Measurements from ENCODE around the gene NIPA2. TPM values are rescaled to one million over a fixed set of nuclear protein-coding genes. Genes with fewer than 3 reads are reported as not detected.

The NIPA2 gene
- total and polyA plus RNA-seq, 2 of the 8 experiments (the other 6 are each of a cell fraction or from before 2014, with no cell fraction given) = 38.5 to 81.7 TPM

DNA sequence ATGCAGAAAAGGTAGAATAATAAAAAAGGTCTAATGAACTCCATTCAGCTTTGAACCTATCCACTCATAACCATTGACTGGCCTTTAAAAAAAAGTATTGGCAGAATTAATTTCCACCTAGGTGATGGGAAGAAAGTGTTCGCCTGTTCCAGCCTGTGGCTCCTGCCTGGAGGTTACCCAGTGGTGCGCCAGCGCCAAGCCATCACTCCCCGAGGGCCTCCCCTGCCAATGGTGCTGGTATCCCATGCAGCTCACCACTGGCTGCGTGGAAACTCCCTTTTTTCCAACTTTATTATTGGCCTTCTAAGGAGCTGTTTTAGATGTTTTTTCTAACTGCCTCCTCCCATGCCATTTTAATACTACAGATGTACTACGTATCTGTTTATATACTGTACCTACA lies 29.4 kb downstream of the NIPA2 start:
- ChIA-PET CTCF (ENCODE audit: partially characterized antibody) (no interaction called here), POLR2A (ENCODE audit: partially characterized antibody) (interaction anchor here (1.1 to 3.1 kb wide), 4 partner anchors 12 to 30 kb away, joined by 3 to 11 read pairs (median 6); partner anchors contain the start of gene NIPA2)
- H2BK5ac ChIP-seq (ENCODE audit: low read depth, low read length) = no peak overlapping the region
- TF ChIP-seq SP1 (IDR thresholded peaks at IDR 0.05; ENCODE audit: low read depth, low read length) (no peak), RBBP5 (IDR thresholded peaks at IDR 0.05; ENCODE audit: borderline replicate concordance, low read depth, low read length) (no peak), POU5F1 (IDR thresholded peaks at IDR 0.05; ENCODE audit: low read depth, low read length) (no peak)
- H4K8ac ChIP-seq (ENCODE audit: extremely low read depth, insufficient read depth, low read length) = no peak overlapping the region
- H3K4me1 ChIP-seq (replicated peaks in 1 of 4; ENCODE audit: control insufficient read depth in 3 of 4, insufficient read depth in 4 of 4, low read length in 3 of 4) = peaks cover 0 to under 1% (median 0%) of the 10 kb centered on the region in 4 experiments; a peak in 1 of 7 replicates
- 85% methylated on average over 6 of the region's 6 CpGs; no CpG with 5 or more reads in 1 of the 2 experiments for WGBS, 2 experiments (ENCODE audit: extremely low coverage in 1 of 2, insufficient coverage in 1 of 2, insufficient read length in 1 of 2, insufficient replicate concordance in 2 of 2, low coverage in 1 of 2, low lambda C conversion rate in 2 of 2, missing lambda C conversion rate in 1 of 2)
- H2BK15ac ChIP-seq (ENCODE audit: low read length) = no peak overlapping the region
- H2BK120ac ChIP-seq (replicated peaks; ENCODE audit: low read depth, low read length) = no peak overlapping the region
- no peak overlapping the region for H3K23ac ChIP-seq (ENCODE audit: insufficient read length)
- no peaks in the 10 kb centered on the region for H3K27me3 ChIP-seq (replicated peaks in 1 of 4; ENCODE audit: control insufficient read depth in 3 of 4, extremely low read depth in 1 of 4, insufficient read depth in 3 of 4, low read length in 3 of 4)
- no peak overlapping the region for H3K4me3 ChIP-seq (ENCODE audit: extremely low read depth in 1 of 4, insufficient read depth in 2 of 4, low read depth in 3 of 4, low read length in 4 of 4)
- DNase-seq (ENCODE audit: low read depth in 1 of 2, low spot score in 2 of 2) (no peak), FAIRE-seq (no peak)
- H3K9ac ChIP-seq (replicated peaks in 1 of 4; ENCODE audit: extremely low read depth in 1 of 4, low read depth in 3 of 4, low read length in 3 of 4) = no peak overlapping the region
- no peak overlapping the region for H3K4ac ChIP-seq (replicated peaks; ENCODE audit: insufficient read length, low read depth, low read length)
- H2AFZ ChIP-seq (ENCODE audit: low read length) = no peak overlapping the region
- no peak overlapping the region for H3K4me2 ChIP-seq (ENCODE audit: insufficient read depth in 1 of 2, low read depth in 2 of 2, low read length in 2 of 2)
- H4K91ac ChIP-seq (replicated peaks; ENCODE audit: insufficient read length, low read length) = no peak overlapping the region
- no peak overlapping the region for H3K18ac ChIP-seq (ENCODE audit: extremely low read depth, low read length)
- no peak overlapping the region for H4K5ac ChIP-seq (ENCODE audit: insufficient read length, low read depth, low read length)
- H2BK20ac ChIP-seq (ENCODE audit: low read length) = no peak overlapping the region
- no peak overlapping the region for H2AK5ac ChIP-seq (ENCODE audit: low read depth, low read length)
- H4K20me1 ChIP-seq (replicated peaks in 1 of 2; ENCODE audit: control insufficient read depth in 1 of 2, insufficient read depth in 2 of 2, low read length in 2 of 2) = peaks cover 0 to 4% of the 10 kb centered on the region in 2 experiments
- H3K14ac ChIP-seq (ENCODE audit: insufficient read length) = no peak overlapping the region
- H3K56ac ChIP-seq (replicated peaks; ENCODE audit: insufficient read length, low read depth, low read length) = no peak overlapping the region
- H3K9me3 ChIP-seq (ENCODE audit: insufficient read depth in 2 of 2, low read depth in 1 of 2, low read length in 1 of 2) = no peaks in the 10 kb centered on the region
- no peaks in the 10 kb centered on the region for H3K79me1 ChIP-seq (ENCODE audit: low read depth, low read length)
- H2BK12ac ChIP-seq (ENCODE audit: low read depth, low read length) = no peak overlapping the region
- H3K23me2 ChIP-seq (ENCODE audit: low read depth, low read length) = no peaks in the 10 kb centered on the region
- H3K79me2 ChIP-seq (ENCODE audit: control insufficient read depth in 1 of 2, insufficient read depth in 2 of 2, low read length in 2 of 2) = peaks cover 0 to 3% of the 10 kb centered on the region in 2 experiments; a peak in 1 of 4 replicates
- H3K36me3 ChIP-seq (ENCODE audit: control insufficient read depth in 2 of 4, insufficient read depth in 4 of 4, low read length in 3 of 4) = peaks cover 9 to 48% (median 26%) of the 10 kb centered on the region in 4 experiments
- no peak overlapping the region for H3K27ac ChIP-seq (ENCODE audit: low read depth, low read length)

Data from H1 (cell line).